HG03196 (cell line): Measurements from ENCODE around the gene STOX2.

Experiments
- ATAC-seq: cut with Tn5 transposase; IDR thresholded peaks from one replicate; pipeline ENCODE4 v1.9.1; 2021; ENCODE audit not compliant: unreplicated experiment

The STOX2 gene

DNA sequence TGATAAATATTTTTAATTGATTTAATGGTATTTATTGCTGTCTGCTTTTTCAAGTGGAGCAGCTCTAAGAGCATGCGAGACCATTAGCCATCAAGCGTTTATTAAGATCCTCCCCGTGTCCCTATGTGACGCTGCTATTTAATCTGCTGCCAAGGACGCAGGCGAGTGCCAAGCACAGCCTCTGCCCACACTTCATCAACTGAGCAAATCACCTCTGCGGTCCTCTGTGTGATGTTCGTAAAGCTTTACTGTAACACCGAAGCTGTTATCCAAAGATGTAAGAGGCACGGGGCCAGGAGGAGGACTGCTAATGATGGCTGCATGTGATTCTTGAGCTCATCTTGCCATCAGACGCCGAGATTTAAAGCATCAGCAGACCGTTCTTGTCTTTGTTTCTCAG, 79.5 kb downstream of the STOX2 start:
- no peak for ATAC-seq

DNA sequence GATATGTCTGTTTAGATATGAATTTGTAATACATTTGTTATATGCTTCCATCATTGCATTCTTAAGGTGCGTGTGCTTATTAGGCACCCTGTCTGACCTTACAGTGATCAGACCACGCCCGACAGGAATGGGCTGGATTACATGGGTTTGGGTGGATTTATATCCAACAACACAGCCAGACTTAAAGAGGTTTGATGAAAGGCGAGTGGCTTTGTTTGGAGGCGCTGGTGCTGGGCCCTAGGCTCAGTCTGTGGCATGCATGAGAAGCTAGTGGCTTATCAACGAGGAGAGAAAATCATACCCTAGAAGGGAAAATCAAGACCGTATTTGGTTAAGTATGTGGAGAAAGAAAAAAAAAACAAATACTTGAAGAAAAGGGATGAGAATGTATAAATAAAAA, 80.7 kb downstream of the STOX2 start:
- no peak for ATAC-seq

DNA sequence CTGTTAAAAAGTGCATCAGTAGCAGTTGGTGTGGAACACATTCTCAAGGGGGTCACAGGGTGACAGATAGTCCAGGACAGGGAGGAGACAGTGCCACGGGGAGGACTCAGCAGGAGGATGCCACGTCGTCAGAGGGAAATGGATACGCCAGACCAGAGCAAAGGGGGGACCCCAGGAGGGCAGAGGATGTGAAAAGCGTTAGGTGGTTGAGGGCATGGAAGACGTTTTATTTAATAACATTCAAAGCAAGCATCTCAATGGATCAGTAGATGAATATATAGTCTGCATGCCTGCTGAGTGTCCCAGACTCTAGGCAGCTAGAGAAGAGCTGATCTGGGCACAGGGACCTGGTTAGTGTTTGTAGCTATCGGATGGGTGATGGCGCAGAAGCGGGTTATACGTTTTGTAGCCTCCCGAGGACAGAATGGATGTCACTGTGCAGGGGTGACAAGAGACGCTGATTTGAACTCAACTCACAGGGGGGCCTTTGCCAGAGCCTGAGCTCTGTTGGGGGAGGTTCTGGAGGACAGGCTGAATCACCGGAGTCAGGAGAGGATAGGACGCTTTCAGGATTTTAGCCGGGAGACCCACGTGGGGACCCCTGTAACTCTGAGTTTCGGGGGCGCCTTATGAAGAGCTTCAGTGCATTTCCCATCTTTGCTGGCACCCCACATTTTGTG, 81.3 kb downstream of the STOX2 start:
- ATAC-seq = no peak

DNA sequence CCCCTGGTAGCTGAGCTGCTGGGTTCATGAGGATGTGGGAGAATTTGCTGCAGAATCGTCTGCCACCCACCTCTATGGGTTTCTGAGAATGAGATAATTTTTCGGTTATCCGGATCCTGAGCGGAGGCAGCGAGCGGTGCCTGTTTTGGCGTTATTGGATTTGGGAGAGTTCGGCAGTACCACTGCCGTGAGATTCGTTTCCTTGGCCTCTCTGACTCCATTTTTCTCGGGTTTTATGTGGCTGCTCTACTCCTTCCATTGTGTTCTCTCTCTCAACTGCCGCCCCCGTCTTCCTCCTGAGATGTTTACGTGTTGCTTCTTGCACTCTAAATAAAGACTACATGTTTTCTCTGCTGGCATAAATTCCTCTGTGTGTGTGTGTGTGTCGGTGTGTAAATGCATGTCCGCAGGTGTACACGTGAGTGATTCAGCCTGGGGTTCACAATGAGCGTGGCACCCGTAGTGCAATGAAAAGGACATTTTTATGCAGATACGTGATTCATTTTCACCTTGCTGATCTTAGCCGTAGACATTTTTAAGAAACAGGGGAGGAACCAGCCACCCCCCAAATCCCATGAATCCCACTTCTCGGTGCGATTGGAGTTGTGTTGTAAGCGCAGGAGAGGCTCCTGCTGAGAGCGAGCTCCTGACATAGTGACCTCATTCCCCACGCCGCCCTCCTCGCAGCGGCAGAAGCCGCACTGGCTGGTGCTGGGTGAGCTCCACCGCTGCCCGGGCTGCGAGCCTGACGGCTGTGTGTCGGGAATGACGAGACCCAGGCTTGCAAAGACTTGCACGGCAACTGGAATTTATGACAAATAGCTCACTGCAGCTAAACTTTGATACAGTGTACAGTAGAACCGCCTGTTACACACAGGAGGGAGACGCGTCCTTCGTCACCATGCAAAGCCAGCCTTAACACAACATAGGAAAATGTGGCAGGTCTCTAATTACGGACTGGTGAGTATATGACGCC, 82.2 kb downstream of the STOX2 start:
- no peak for ATAC-seq

DNA sequence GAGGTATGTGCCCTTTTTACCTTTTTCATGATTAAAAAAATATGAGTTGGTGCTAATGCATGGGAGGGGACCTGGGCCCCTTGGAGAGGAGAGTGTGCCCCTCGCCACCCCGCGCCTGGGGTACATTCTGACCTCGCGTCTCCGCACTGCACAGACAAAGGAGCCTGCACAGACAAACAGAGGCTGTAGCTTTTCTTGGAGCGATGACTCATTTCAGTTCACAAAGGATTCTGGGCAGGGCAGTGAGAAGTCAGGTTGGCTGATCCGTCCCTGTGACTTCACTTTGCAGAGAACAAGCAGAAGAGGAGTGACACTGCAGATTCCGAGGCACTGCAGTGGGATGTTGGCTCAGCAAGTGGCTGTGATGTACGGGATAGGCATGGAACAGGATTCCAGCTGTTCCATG, 82.9 kb downstream of the STOX2 start:
- no peak for ATAC-seq

DNA sequence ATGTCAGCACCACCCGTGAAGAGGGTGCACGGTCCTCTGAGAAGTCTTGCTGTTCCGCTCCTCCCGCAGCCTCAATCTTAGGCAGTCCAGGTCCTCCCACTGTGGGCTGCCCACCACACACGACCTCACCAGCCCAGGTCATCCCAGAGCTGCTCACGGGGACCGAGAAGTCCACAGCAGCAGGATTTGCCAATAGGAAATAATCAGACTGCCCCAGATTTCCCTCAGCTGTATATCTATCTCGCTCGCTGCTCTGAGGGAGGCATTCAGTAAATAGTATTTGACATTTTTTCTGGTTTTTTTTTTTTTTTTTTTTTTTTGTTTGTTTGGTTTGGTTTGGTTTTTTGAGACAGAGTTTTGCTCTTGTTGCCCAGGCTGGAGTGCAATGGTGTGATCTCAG, 83.8 kb downstream of the STOX2 start:
- ATAC-seq = no peak

DNA sequence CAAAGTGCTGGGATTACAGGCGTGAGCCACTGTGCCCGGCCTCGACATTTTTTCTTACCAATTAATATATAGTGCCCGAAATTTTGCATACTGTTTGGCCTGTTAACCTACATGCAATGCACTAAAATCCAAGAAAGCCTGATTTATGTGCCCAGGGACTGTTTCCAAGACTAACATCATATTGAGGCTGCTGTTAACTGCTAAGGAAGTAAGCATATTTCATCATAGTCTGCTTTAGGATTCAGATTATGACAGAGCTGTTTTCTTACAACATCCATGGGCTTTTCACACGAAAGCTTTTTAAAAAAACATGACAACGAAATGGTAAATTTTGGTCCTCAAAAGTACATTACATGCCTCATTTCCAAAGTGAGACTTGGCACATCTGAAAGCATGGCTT, 84.4 kb downstream of the STOX2 start:
- ATAC-seq = no peak

DNA sequence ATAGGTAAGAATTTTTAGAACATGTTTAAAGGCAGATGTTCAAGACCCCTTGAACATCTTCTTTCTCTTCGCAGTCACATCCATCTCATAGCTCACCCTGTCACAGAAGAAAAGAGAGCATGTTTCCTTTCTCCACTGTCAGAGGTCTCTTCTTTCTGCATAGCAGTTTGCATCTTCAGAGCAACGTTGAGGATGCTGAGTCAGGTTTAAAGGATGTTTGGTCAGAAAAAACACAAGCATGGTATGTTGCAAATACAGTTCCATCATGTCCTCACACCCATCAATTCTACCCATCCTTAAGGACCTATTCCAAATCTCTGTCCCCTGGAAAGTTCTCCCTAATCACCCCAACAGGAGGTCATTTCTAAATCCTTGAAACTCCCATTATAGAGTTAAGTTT, 84.8 kb downstream of the STOX2 start:
- ATAC-seq = no peak

DNA sequence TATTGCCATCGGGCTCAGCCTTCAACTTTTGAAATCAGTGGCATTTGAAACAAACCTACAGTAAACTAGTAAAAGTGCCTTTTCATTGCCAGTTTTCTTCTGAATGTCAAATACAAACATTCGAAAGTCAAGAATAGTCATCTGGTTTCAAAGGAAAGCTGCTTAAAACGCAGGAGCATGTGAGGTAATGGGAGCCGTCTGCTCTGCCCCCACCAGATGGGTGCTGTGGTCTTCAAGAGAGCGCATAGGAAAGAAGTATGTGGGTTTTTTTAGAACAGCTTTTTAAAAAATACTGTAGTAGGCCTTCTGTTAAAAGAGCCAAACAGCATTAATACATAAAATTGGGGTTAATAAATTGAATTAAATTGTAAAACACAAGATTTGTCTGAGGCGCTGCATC, 88.6 kb downstream of the STOX2 start:
- ATAC-seq = no peak

DNA sequence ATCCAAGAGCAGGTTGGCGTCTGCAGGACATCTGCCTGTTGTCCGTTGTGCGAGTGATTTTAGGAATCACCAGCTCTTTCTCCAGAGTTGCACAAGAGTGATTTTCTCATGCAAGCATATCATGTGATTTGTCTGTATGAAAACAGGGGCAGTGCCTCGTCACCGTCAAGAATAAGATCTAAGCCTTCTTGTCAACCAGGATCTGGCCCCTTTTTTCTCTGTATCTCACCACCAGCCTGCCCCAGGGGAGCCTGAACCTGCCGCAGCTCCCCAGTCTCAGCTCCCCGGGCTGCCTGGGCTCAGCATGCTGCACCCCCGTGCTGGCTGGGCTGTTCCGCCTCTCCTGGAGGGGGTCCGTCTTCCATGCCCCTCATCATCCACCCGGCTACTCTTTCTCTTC, 90.5 kb downstream of the STOX2 start:
- no peak for ATAC-seq

DNA sequence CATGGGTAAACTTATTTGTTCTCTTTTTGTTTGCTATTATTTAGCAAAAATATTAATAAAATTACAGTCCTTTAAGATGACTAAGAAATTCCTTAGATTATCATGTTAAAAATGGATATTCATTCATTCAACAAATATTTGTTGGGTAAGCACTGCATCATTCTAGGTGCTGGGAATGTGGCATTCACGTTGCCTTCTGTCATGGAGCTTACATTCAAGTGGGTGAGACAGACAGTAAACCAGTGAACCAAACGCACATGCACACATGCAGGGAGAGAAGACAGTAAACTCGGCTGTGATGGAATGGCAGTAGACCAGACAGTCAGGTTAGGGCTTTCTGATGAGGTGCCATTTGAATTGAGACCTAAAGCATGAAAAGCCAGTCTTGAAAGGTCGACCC, 91.8 kb downstream of the STOX2 start:
- ATAC-seq = no peak

DNA sequence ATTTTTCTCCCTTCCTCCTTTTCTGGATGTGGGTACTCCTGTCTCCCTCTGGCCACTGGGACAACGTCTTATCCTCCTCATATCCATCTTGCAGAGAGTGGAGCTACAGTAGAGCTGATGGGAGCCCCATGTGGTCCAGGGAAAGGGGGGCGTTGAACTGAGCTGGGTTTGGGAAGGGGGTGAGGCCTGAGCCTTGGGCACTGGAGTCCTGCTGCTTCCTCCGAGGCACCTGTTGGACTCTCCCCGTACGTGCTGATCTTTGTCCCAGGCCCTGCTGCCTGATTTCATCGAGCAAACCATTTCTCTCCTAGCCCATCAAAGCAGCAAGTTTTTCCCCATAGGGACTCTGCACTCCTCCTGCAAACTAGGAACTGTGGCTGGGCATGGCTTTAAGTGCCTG, 94.3 kb downstream of the STOX2 start:
- no peak for ATAC-seq

DNA sequence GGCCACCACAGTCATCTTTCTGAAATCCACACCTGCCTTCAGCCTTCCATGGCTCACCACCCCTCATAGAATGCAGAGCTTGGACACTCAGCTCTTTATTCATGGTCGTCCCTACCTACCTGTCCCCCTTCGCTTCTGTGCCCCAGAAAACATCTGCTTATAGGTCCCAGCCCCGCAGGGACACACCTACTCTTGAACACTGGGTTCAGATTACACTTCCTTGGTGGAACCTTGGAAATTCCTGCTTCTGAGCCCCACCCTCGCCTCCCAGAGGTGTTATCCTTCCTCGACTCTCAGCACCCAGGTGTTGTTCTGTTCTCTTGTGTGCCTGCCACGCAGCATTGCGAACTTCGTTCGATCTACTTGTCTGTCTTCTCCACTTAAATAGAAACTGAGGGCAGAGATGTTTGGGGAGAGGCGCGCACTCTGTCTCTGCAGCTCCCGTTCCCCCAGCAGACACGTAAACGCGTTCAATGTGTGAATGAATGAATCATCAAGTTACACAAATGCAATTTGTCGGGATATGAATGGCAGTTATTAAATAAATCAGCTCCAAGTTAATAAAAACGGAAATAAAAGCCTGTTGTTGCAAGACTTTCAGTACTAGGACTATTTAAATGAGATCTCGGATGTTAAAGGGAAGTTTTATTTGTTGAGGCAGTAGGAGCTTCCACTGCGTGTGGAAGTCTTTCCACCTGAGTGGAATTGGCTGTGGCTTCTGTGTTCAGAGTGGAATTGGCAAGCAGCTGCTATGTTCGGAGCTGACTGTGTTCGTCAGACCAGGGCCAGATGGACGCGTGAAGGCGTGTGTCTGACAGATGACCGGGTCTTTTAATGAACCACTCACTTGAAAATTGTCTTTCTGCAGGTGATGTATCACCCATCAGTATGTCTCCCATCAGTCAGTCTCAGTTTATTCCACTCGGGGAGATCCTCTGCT, 95.6 kb downstream of the STOX2 start:
- no peak for ATAC-seq

DNA sequence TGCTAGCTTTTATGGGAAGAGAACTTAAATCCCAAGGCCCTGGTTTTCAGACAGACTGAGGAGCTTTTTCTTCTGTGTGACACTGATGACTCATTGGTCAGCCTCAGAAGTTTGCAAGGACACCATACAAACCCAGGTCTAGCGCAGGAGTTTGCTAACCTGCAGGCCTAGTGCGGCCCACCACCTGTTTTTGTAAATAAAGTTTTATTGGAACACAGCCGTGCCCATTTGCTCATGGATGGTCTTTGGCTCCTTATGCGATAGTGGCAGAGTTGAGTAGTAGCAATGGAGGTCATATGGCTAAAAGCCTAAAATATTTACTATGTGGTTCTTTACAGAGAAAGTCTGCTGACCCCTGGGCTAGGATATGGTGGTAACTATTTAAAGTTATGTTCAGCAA, 98.3 kb downstream of the STOX2 start:
- no peak for ATAC-seq

DNA sequence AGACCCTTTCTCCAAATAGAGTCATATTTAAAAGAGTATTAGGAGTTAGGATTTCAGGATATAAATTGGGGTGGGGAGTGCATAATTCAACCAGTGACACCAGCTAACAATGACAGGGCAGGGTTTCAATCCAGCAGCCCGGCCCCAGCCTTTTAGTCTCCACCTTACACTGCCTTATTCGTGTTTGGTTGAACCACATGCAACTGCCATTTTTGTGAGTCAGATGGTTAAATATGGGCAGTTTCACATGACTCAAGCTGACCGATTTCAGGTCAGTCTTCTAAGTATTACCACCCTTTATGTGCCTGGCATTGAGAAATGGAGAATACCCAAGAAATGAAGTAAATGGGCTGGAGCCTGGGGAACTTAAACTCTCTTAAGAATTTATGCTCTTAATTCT, 102.8 kb downstream of the STOX2 start:
- no peak for ATAC-seq

DNA sequence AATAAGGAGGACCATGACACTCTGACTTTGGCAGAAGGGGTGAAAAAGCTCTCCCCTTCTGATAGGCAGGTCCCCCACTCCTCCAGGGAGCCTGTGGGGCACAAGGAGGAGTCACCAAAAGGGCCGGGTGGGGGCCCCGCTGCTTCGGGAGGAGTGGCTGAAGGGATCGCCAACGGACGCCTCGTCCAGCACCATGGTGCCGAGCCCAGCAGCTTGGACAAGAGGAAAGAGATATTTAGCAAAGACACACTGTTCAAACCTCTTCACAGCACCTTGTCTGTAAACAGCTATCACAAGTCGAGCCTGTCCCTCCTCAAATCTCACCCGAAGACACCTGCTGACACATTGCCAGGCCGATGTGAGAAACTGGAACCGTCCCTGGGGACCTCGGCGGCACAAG, 105.6 kb downstream of the STOX2 start:
- ATAC-seq = no peak

DNA sequence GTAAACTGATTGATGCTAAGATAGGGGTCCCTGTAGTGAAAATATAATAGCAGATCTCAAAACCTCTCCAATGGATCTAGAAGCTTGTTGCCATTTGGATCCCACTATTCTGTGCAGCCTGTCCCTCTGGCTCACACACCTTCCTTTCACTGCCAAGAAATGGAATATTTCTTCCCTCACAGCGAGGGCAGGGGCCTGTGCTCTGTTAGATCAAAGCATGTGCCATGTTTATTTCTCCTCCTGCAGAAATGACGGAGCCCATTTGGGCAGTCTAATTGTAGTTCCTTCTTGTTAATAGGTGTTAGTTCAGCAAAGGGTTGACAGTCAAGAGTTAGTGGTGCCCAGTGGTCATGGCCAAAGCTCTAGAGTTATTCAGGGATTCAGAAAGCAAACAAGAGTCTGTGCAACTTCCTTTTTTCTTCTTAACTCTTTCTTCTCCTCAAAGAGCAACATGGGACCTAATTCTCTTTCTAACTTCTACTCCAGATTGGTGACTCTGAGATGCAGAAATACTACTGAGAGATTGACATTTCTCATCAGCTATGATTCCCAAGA, 106.8 kb downstream of the STOX2 start:
- no peak for ATAC-seq

DNA sequence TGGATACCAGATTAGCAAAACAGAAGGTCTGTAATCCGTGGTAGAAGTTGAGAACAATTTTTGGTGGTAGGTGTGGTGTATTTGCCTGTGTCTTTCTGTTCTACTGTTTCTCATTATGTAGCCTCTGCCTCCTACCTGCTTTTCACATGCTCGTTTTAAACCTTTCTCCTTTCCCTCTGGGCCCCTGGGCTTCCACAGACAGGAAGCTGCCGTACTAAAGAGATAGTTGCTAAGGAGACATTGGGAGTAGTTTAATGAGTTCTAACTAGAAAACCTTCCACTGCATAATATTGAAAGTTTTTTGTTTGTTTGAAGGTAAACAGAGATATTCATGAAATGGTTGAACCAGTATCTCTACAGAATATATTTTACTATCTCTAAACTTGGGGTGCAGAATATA, 107.8 kb downstream of the STOX2 start:
- no peak for ATAC-seq

DNA sequence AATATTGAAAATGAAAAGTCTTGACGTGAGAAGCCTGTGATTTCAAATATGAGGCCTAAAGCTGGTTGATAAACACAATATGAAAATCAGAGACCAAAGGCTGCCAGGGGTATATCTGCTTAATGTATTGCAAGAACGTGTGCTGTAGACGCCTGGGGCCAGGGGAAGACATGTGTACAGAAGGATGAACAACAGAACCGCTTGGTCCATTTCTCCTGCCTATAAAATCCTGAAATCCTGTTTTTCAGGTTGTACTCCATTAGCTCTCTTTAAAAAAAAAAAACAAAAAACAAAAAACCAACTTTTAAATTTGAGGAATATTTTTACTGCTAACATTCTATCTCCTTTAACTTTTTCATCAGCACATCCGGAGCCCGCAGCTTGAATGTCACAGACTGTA, 109.2 kb downstream of the STOX2 start:
- no peak for ATAC-seq

DNA sequence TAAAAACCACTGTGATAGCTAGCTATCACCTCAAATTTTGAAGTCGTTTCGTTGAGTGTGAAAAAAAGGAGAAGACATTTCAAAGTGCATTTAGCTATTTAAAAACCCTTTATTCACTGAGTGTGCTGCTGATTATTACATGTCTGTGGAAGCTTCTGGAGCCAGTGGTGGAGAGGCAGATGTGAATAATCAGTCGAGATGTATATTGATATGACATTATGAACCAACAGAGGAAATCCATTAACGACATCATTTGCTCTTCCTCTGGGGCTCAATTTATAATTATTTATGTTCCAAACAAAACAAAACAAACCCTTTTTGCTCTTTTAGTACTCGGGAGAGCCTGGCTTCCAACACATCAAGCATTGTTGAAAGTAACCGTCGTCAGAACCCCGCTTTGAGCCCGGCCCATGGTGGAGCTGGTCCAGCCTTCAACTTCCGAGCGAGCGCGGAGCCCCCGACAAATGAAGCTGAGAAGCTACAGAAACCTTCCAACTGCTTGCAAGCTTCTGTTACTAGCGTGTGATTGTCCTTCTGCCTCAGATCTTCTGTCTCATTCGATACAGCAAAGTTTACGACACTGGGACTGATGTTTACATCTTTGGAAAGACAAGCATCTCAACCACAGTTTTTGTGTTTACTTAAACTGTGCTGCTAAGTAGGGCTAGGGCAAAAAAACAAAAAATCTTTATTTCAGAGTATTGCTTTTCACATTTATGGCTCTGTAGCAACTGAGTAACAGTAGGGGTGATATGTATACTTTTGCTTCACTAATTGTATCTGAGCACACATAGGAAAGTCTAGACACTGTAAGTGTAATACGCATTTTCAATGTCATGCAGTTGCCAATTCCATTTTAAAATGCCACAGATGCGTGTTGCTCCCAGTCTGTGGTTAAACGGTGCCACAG, 111.9 kb downstream of the STOX2 start:
- no peak for ATAC-seq
